ENCODE measurements around the gene OR6V1.

Gene OR6V1

GRCh38 chr7:143052041-143052440, at the start of gene OR6V1:
Gene OR6V1 (plus strand): TSS chr7:143052341. CDS start chr7:143052341, 0 bp downstream.
- DNase-seq (ENCODE audit: low read depth in 2 of 3, low spot score in 1 of 3), result no peak

GRCh38 chr7:143002898-143003297, 49.2 kb upstream of the OR6V1 start:
- DNase-seq (ENCODE audit: low read depth in 2 of 3, low spot score in 1 of 3), result no peak

GRCh38 chr7:143003393-143004051, 48.6 kb upstream of the OR6V1 start:
- peak in 1 of 3 donors; percentile 22 for DNase-seq (ENCODE audit: low read depth in 2 of 3, low spot score in 1 of 3)

DNA sequence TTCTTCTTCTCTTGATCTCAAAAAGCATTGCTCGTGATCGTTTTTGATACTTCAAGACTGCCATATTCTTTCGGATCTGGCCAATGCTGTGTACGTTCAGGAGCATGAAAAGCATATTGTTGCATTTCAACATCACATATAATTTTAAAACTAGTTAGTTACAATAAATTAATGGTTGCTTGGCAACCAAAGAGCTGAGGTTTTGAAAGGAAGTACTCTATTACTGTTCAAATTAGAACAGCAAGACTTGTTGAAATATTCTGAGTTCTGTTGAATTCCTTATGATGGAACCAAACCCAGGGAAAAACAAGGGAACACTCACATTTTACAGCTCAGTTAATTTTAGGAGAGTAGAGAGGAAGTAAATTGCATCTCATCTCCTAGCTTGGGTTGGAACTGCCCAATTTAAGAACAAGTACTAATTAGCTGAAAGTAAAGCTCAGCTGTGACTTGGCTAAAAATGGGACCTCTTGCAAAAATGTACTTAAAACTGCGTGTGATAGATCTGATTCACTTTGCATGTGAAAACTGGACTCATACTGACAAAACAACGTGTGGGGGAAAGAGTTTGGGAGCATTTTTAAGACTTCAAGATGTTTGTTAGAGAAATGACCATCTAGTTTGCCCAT, 46.4 kb upstream of the OR6V1 start:
- no peak for DNase-seq (ENCODE audit: low read depth in 2 of 3, low spot score in 1 of 3)

DNA sequence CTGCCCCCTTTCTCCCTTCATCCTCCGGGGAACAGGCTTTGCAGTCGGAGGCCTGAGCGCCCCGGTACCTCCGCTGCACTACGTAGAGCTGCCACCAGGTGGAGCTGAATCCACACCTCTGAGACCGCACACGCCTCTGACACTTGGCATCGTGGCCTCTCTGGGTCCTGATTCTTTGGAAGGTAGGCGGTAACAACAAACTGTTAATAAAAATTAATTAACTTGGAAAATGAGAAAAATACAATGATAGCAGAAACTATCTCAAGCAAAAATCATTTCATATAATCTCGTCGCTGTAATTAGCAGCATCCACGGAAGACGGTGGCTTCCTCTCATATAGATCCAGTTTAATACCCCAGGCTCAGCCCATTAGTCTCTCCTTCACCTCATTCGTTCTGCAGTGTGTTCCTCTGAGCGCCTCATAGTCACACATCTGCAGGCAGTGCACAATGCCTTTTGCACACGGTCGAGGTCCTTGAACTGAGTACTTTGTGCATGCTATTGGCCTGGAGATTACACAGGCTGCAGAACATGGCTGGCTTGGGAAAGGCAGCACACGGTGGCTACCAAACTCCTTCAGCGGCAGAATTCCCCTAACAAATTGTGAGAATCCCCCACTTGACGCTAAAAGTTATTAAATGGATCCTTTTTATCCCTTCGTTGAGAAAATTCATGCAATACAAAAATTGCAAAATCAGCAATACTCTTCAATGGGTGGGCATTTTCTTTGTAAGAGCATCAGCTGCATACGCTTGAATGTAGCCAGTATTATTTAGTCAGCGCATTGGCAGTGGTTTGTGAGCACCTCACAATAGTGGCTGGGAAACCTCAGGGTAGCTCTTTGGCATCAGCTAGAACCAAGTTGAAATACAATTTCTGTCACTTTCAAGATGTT, 43.9 kb upstream of the OR6V1 start:
- DNase-seq (ENCODE audit: low read depth in 2 of 3, low spot score in 1 of 3), result peak; percentile 67 to 88 (median 70)

DNA sequence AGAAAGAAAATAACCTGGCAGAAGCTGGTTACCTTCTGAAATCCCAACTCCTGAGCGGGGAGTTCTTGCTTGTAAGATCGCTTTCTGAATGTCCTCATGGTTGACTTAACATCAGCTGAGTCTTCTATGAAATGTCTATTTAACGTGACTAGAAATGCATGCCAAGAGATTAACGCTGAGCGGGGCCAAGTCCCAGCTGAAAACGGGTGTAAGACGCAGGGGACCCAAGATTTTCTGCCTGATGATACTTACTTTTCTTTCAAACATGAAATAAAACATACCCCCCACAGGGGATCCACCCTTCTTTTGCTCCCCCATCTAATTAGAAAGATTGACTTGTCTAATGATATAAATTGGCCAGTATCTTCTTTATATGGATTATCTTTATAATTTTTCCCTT, 40.1 kb upstream of the OR6V1 start:
- no peak for DNase-seq (ENCODE audit: low read depth in 2 of 3, low spot score in 1 of 3)

- DNase-seq (ENCODE audit: low read depth in 2 of 3, low spot score in 1 of 3), result no peak
These were observed 39.7 kb upstream of the OR6V1 start for GRCh38 chr7:143012409-143012808.

DNA sequence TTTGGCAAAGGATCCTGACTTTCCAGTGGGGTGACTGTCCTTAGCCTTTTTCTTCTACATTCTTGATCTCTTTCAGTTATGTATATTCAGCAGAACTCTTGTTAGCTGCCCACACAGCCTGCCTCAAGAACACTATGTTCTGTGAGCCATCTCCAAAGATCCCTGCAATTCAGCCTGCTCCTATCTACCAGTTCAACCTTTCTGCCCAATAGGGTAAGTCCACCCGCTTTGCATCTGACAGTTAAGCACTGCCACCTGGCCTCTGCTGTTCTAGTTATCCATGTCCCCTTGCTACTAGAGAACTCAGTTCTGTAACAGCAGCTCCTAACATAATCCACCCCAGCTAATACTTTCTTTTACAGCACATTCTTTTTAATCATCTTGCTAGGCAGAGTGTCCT, 38.7 kb upstream of the OR6V1 start:
- DNase-seq (ENCODE audit: low read depth in 2 of 3, low spot score in 1 of 3), result no peak

DNA sequence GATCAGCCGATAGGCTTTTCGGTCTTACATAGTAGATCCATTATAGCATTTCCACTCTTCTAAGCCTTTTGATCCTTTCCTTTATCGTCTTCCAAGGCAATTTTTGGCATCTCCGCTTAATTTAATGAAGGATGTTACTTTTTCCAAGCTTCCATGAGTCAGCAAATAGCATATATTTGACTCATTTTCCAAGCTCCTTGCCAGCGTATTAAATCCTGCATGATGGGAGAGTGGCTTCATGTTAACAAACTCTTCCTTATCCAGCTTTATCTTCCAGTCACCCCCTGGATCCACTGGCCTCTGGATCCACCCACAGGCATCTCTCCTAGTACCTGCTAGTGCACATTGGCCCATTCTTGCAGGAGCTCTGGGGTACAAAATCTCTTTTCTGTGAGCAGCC, 38.2 kb upstream of the OR6V1 start:
- no peak for DNase-seq (ENCODE audit: low read depth in 2 of 3, low spot score in 1 of 3)

DNA sequence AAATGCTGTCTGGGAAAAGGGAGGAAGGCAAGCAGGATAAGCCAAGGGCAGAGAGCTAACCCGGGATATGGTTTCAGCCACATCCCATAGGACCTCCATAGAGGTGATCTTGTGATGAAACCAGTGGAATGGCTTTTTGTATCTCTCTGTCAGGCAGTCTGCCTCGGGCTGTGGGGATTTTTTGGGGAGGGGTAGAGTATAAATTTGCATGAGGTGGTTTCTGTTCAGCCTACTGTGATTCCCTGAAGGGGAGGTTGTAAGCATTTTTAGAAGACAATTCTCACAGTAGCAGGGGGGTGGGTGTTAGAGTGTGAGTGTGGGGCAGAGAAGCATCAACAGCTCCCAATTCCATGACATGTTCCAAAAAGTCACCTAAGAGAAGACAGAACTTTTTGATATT, 37.1 kb upstream of the OR6V1 start:
- DNase-seq (ENCODE audit: low read depth in 2 of 3, low spot score in 1 of 3), result no peak

- no peak for DNase-seq (ENCODE audit: low read depth in 2 of 3, low spot score in 1 of 3)
These were observed 36.1 kb upstream of the OR6V1 start for GRCh38 chr7:143015926-143016490.

GRCh38 chr7:143016996-143017395, 35.1 kb upstream of the OR6V1 start:
- DNase-seq (ENCODE audit: low read depth in 2 of 3, low spot score in 1 of 3), result no peak

- DNase-seq (ENCODE audit: low read depth in 2 of 3, low spot score in 1 of 3), result no peak
These were observed 33.2 kb upstream of the OR6V1 start for GRCh38 chr7:143018931-143019330.

DNA sequence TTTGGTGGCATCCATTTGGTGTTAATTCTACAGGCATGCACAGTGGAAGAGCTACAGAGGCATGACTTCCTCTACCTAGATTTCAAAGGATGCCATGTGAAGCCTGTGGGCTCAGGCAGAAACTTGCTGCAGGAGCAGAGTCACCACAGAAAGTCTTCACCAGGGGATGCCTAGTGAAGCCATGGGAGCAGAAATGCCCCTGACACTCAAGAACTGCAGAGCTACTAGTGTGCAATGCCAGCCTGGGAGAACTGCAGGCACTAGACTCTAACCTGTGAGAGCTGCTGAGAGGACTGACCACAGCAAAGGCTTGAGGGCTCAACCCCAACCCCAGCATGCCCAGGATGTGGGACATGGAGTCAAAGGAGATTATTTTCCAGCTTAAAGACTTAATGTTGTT, 29.1 kb upstream of the OR6V1 start:
- DNase-seq (ENCODE audit: low read depth in 2 of 3, low spot score in 1 of 3), result no peak

DNA sequence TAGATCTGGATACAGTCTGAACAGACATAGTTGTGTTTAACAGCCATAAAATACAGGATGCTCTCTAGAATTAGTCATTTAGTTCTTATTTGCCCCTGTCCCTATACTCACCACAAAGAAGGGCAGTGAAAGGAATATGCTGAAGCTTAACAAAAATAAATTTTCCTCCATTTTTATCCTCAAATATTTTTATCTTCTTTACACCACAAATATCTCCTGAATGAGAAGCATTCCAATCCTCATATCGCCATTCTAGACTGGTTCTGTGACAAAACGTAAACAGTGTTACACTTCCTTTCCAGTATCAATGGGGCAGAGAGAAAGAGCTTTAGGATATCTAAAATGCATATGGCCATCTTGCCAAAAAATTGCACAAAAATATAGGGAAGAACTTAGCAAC, 26.8 kb upstream of the OR6V1 start:
- no peak for DNase-seq (ENCODE audit: low read depth in 2 of 3, low spot score in 1 of 3)

- DNase-seq (ENCODE audit: low read depth in 2 of 3, low spot score in 1 of 3), result no peak
These were observed 25.1 kb upstream of the OR6V1 start, which contains the start of gene OR9A2 for GRCh38 chr7:143027032-143027431. Gene OR9A2 (minus strand): TSS chr7:143027132. CDS start chr7:143027132, 0 bp downstream.

DNA sequence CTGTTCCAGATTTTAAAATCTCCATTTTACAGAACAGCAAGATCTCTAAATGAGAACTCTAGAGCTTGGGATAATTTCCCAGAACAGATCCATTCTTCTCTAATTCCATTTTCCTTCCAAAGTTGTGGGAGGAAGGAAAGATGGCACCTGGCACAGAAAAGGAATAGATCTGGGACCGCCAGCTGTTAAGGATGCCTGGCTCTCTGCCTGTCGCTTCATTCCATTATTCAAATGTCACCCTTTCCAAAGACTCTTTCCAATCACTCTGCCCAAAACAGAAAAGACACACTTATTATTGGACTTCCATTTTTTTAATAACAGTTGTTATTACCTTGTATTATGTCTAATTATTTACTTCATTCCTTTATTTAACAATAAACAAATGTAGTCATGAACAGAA, 24.5 kb upstream of the OR6V1 start:
- DNase-seq (ENCODE audit: low read depth in 2 of 3, low spot score in 1 of 3), result no peak

- no peak for DNase-seq (ENCODE audit: low read depth in 2 of 3, low spot score in 1 of 3)
These were observed 13.5 kb upstream of the OR6V1 start for GRCh38 chr7:143038635-143039034.

DNA sequence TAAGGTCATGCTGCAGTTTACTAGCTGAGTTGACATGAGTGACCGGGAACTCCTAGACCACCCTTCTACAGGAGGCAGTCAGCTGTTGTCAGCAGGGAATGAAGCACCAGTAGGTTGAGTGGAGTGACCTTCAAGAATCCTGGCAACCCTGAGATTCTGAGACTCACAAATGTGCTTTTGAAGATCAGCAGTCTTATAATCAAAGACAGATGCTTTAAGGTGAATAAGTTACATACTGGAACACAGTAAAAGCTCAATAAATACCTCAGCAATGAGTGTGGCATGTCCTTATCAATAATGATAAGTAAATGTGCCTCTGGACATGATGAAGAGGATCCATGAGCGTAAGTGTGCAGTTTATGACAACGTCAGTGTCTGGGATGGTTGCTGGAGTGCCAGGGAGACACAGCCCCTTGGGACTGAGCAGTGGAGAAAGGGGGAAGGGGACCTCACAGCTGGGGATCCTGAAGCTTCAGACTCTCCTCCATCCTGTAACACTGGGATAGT, 11.9 kb upstream of the OR6V1 start:
- no peak for DNase-seq (ENCODE audit: low read depth in 2 of 3, low spot score in 1 of 3)

DNA sequence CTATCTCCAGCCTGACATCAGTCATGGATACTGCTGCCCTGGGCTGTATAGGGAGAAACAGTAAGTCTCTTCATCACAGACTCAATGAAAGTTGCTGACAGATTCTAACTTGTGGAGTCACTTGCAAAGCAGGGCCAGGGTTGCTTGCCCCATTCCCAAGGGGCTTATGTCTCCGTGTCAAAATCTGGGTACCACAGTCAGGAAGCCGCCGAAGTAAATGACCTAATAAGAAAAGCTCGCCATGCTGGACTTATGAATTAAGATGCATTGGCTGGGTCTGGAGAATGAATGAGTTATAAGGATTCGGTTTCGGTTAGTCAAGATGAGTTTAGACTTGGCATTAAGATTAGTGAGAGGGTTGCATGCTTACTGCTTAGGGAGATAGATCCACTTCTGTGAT, 10.8 kb upstream of the OR6V1 start:
- DNase-seq (ENCODE audit: low read depth in 2 of 3, low spot score in 1 of 3), result no peak

DNA sequence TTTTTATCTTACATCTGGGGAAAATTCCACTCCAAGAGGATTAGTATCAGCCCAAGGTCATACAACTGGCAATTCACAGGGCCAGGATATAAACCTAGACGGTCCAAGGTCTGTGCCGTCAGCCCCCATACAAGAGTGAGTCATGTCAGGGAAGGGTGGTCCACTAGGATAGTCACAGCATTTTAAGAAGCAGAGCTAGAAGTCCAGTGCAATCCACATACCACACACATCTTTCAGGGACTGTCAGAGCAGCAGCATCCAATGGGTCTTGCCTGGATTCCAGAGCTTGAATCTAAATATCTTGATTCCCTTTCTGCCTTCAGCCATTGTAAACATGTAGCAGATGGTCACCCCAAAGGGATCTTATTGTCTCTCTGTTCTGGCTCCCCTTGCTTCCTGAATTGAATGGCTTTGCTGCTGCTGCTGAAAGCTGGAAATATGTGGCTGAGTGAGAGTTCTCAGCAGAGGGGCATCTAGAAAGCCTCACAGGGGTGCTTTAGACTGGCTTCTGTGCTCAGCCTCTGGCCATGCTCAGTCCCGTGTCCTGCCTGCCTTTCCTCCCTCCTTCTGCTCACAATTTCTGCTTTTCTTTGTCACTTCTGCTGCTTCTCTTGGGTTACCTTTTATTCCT, 9.9 kb upstream of the OR6V1 start:
- no peak for DNase-seq (ENCODE audit: low read depth in 2 of 3, low spot score in 1 of 3)

Data from stimulated activated CD4-positive, alpha-beta T cell treated with anti-CD3 and anti-CD28 coated beads, Interleukin-12 subunit alpha, Interleukin-12 subunit beta, amount 100 ng/mL, for 48 hours (primary cell).